GM10266 (cell line): ENCODE results near the gene PCP4.

Experiments
- DNase-seq: peaks from one replicate; pipeline ENCODE4 v3.0.0; 2012; ENCODE audit errors: extremely low spot score
- CTCF ChIP-seq: IDR thresholded peaks from 2 replicates; pipeline ENCODE4 v1.5.1; 2012; ENCODE audit warnings: mild to moderate bottlenecking, low read depth; ENCODE audit not compliant: control insufficient read depth, insufficient read depth; ENCODE audit errors: missing control alignments

PCP4 gene

GRCh38 chr21:39867198-39867650 is at the start of gene PCP4:
TSS of gene PCP4 (plus strand) at chr21:39867438. CDS start at chr21:39867502, 64 bp downstream.
- DNase-seq = no peak
- peak; percentile 67 for TF ChIP-seq CTCF

GRCh38 chr21:39818557-39818956 is 48.7 kb upstream of the PCP4 start:
- no peak for DNase-seq
- TF ChIP-seq CTCF = no peak

GRCh38 chr21:39822042-39822441 is 45.2 kb upstream of the PCP4 start:
- DNase-seq = no peak

GRCh38 chr21:39825250-39825649 is 42.0 kb upstream of the PCP4 start:
- no peak for DNase-seq
- TF ChIP-seq CTCF = no peak

More at GRCh38 chr21:39822042-39822441, 45.2 kb upstream of the PCP4 start:
- no peak for TF ChIP-seq CTCF

GRCh38 chr21:39834543-39834942 is 32.7 kb upstream of the PCP4 start:
- no peak for TF ChIP-seq CTCF
- no peak for DNase-seq

GRCh38 chr21:39837861-39838359 is 29.3 kb upstream of the PCP4 start:
- no peak for DNase-seq
- TF ChIP-seq CTCF = no peak

- no peak for TF ChIP-seq CTCF
- DNase-seq = no peak
These were observed 26.7 kb upstream of the PCP4 start for GRCh38 chr21:39840373-39841097.
